ENCODE results near the gene ROR2.

Gene ROR2

DNA sequence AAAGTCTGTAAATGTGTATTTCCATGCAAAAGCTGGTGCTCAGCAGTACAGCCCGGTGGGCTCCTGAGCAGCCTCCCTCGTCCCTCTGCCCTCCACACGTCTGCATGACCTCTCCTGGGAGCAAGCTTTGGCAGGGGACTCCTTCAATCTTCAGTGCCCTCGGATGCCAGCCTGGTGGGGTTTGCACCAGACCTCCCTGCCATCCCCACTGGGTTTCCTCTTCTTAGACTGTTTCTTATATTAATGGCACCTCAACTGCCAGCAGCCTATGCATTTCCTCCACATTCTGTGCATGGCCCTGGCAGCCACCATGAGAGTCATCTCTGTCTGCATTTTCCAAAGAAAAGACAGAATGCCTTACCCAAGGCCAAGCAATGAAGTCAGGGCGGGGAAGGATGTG is 108.4 kb downstream of the ROR2 start:
- no peak for DNase-seq (ENCODE audit: low spot score)

DNA sequence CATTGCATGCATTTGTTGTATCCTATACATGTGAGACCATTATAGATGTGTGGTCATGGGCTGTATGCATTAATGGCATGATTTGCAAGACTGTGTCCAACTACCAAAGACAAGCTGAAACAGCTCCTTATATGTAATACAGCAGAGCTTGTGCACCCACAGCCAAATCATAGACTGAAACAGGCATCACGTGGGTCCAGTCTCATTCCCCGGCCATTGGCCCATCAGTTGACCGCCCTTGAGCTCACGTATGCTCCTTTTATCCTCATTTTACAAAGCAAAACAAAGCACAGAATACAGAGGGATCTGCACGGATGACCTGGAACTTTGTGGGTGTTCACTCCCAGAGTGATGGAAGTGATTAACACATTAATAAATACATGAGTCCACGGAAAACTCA is 109.1 kb downstream of the ROR2 start:
- no peak for DNase-seq (ENCODE audit: low spot score)

DNA sequence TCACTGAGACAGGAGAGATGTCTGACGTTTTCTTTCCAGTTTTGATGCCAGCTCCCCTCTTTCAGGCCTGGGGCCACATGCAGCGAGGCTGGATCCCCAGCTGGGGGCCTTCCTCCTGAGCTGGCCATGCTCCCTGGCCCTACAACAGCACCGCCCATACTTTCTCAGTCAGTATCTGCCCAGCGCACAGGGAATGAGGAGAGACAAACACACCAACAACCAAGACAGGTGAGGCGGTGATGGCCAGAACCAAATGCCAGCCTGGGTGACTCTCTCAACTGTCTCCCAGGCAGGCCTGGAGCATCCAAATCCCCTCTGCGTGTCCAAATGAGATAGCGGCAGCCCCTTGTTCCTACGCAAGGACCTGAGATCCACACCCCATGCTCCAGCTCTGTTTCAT is 109.6 kb downstream of the ROR2 start:
- DNase-seq (ENCODE audit: low spot score), result no peak

- DNase-seq (ENCODE audit: low spot score), result no peak
Measured at GRCh38 chr9:91839926-91840465, 110.0 kb downstream of the ROR2 start.

- no peak for DNase-seq (ENCODE audit: low spot score)
Measured at GRCh38 chr9:91837981-91838731, 111.9 kb downstream of the ROR2 start.

- DNase-seq (ENCODE audit: low spot score), result no peak
Measured at GRCh38 chr9:91836515-91836914, 113.5 kb downstream of the ROR2 start.

GRCh38 chr9:91835632-91836031 is 114.4 kb downstream of the ROR2 start:
- DNase-seq (ENCODE audit: low spot score), result no peak

DNA sequence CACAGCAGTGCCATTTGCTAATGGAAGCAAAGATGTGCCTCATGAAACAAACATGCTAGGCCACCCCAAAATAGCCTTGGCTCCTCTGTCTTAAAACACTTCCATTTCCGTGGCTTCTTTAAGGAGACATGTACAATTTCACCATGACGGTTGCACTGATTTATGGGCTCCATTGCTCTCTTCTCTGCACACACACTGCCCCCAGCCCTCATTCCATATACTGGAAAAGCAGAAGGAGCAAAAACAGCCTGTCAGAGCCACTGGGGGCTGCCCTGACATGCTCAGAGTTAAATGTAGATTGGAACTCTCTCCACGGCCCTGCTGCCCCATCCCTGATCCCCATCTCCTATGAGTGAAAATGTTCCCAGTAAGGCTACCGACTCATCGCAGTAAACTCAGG is 114.8 kb downstream of the ROR2 start:
- DNase-seq (ENCODE audit: low spot score), result no peak

DNA sequence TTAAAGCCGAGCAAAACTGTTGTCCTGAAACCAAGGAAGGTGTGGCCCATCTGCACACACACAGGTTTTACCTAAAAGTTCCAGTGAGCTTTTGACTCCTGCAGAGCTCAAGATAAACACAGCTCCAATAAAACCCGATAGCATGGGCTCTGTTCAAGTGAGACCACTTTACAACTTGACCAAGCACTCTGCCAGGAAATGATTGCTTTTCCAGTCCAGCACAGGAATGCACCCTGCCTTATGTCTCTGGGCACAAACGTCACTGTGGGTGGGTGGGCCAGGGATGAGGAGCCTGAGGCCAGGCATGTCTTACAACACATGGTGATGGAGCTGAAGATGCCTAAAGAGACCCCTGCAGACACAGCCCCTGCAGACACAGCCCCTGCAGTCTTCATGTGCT is 115.3 kb downstream of the ROR2 start:
- DNase-seq (ENCODE audit: low spot score), result no peak

- DNase-seq (ENCODE audit: low spot score), result no peak
Measured at GRCh38 chr9:91833878-91834255, 116.2 kb downstream of the ROR2 start.

- DNase-seq (ENCODE audit: low spot score), result no peak
Measured at GRCh38 chr9:91833096-91833877, 116.7 kb downstream of the ROR2 start.

GRCh38 chr9:91832322-91832721 is 117.7 kb downstream of the ROR2 start:
- DNase-seq (ENCODE audit: low spot score), result no peak

DNA sequence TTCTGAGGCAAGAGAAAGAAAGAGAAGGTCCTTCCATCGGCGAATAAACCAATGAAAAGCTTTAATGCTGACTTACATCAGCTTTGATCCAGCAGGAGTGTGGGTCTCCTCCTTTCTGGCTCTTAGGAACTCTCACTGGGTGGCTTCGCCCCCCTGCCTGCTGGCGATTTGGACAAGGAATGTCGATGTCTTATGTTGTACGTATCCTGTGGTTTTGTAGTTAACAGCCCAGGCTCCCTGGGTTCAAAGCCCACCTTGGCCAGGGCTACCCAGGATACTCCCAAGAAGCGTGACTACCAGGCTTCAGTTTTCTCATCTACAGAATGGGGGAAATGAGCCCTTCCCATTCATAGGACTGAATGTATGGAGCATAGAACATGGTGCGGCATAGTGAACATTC is 124.2 kb downstream of the ROR2 start:
- DNase-seq (ENCODE audit: low spot score), result no peak

- no peak for DNase-seq (ENCODE audit: low spot score)
Measured at GRCh38 chr9:91825422-91825821, 124.6 kb downstream of the ROR2 start.

DNA sequence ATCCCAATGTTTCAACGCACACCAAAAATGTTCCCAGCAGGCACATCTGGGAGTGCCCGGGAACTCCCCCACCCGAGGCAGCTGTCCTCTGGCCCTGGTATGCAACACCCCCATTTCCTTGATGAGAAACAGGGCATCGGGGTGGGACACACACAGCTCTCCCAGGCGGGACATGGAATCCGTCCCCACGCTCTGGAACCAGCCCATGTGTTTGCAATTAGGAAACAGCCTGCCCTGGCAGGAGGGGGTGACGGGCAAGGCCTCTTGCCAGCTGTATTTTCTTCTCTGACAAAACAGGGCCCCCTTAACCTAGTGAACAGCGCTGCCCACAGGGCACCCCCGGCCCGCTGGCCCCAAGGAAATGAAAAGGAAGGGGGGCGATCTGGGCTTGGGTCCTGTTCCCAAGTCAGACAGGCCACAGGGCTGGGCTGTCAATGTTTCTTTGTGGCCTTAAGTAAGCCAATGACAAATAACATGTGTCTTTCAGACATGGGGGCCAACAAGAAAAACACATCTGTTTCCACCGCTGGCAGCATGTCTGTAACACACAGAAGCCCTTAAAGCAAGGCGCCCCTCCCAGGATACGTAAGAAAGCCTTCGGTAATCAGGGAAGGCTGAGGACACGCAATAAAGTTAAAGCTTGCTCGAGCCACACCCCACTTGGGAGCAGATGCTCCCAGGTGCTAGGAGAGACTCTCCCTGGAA is 125.3 kb downstream of the ROR2 start:
- DNase-seq (ENCODE audit: low spot score), result no peak

DNA sequence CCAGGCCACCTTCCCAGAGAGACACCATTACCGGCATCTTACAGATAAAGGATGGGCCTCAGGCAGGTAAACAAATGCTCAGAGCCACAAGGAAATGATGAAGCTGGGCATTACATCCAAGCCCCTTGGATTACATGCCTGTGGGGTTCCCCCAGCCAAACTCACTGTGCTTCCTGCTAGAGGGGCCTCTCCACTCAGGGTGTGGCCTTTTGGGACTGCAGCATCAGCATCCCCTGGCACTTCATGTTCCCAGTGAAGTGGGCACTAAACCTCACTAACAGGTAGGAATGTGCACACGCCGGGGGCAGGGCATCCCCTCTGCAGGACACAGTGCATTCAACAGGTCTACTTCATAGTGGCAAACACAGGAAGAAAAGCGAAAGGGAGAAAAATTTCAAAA is 125.9 kb downstream of the ROR2 start:
- no peak for DNase-seq (ENCODE audit: low spot score)

- DNase-seq (ENCODE audit: low spot score), result no peak
Measured at GRCh38 chr9:91820949-91821880, 128.8 kb downstream of the ROR2 start.

- no peak for DNase-seq (ENCODE audit: low spot score)
Measured at GRCh38 chr9:91820126-91820750, 129.8 kb downstream of the ROR2 start.

GRCh38 chr9:91818647-91819403 is 131.2 kb downstream of the ROR2 start:
- no peak for DNase-seq (ENCODE audit: low spot score)

GRCh38 chr9:91818225-91818585 is 131.8 kb downstream of the ROR2 start:
- DNase-seq (ENCODE audit: low spot score), result no peak
